CD4-positive, alpha-beta T cell (primary cell): ENCODE measurements around the gene ZNF516. TPM values are rescaled to one million over a fixed set of nuclear protein-coding genes. Genes with fewer than 3 reads are reported as not detected.

Source experiments
- ATAC-seq: fragments of 200-7000 bp; cut with Tn5 transposase; one replicate; pipeline ENCODE4 v1.10.0; 2022; ENCODE audit warnings: mild to moderate bottlenecking; ENCODE audit not compliant: poor library complexity
- CTCF ChIA-PET: fragments of 350-600 bp; sonication (Branson Sonifier 250); formaldehyde crosslinking; loops from one replicate; lab custom pipeline; 2021; ENCODE audit warnings: antibody characterized with exemption, inconsistent platforms; lab: Charles Lee
- POLR2A ChIA-PET: fragments of 350-600 bp; sonication (Branson Sonifier 250); formaldehyde crosslinking; loops from one replicate; lab custom pipeline; 2021; ENCODE audit warnings: antibody characterized with exemption, inconsistent platforms; lab: Charles Lee
- DNase-seq, 14 experiments: peaks; one replicate each; pipeline ENCODE4 v3.0.0-alpha.2; 2013 to 2020; ENCODE audit warnings: mixed read lengths in 2 of 14
- H3K27ac ChIP-seq, 2 donors: one replicate each; pipeline versions ENCODE4 v1.5.1 to v1.7.0; 2013; ENCODE audit warnings: low read length in 2 of 2, low read depth in 1 of 2, mild to moderate bottlenecking in 1 of 2
- H3K27me3 ChIP-seq, 2 experiments: 1 replicate in 1 of 2; 2 replicates in 1 of 2; pipeline versions ENCODE4 v1.6.1 to v1.7.0; 2013; ENCODE audit warnings: low read length in 2 of 2, control low read depth in 1 of 2, mild to moderate bottlenecking in 1 of 2, moderate library complexity in 1 of 2; ENCODE audit not compliant: insufficient read depth in 2 of 2, control insufficient read depth in 1 of 2
- H3K36me3 ChIP-seq: one replicate; pipeline ENCODE4 v1.6.1; 2013; ENCODE audit warnings: low read length, control low read depth; ENCODE audit not compliant: insufficient read depth
- H3K4me1 ChIP-seq: one replicate; pipeline ENCODE4 v1.6.1; 2013; ENCODE audit warnings: low read length, control low read depth; ENCODE audit not compliant: insufficient read depth
- H3K4me3 ChIP-seq: one replicate; pipeline ENCODE4 v1.5.1; 2013; ENCODE audit warnings: mild to moderate bottlenecking, low read length, moderate library complexity
- H3K9me3 ChIP-seq, 2 experiments: 1 replicate in 1 of 2; 2 replicates in 1 of 2; pipeline versions ENCODE4 v1.6.1 to v1.7.0; 2013; ENCODE audit warnings: low read length in 2 of 2, mild to moderate bottlenecking in 2 of 2, control low read depth in 1 of 2, moderate library complexity in 1 of 2; ENCODE audit not compliant: control insufficient read depth in 1 of 2, insufficient read depth in 1 of 2
- H3K27ac Mint-ChIP-seq: one replicate; pipeline ENCODE4 v1.8.0; 2020; ENCODE audit warnings: mixed read lengths
- H3K27me3 Mint-ChIP-seq: one replicate; pipeline ENCODE4 v1.8.0; 2021; ENCODE audit warnings: mixed read lengths
- H3K36me3 Mint-ChIP-seq: one replicate; pipeline ENCODE4 v1.8.0; 2021; ENCODE audit warnings: low read depth, mixed read lengths
- H3K4me1 Mint-ChIP-seq: one replicate; pipeline ENCODE4 v1.8.0; 2021; ENCODE audit warnings: low read depth, mixed read lengths
- H3K4me3 Mint-ChIP-seq: one replicate; pipeline ENCODE4 v1.8.0; 2020; ENCODE audit warnings: mild to moderate bottlenecking, mixed read lengths
- H3K9me3 Mint-ChIP-seq: one replicate; pipeline ENCODE4 v1.8.0; 2020; ENCODE audit warnings: mixed read lengths
- CTCF ChIP-seq: fragments of 200-600 bp; IDR thresholded peaks from one replicate; pipeline ENCODE4 v1.8.0; 2022; ENCODE audit warnings: antibody characterized with exemption, mild to moderate bottlenecking
- intact Hi-C, 2 experiments: fragments of 100-400 bp; cut with DNase I in 1 of 2; cut with micrococcal nuclease in 1 of 2; formaldehyde crosslinking; loops; one replicate each; pipeline versions ENCODE4 v1.15.1 to v1.9.0; 2023 to 2025; cut with DNase I, micrococcal nuclease
- total RNA-seq, 174 experiments: library from RNA in 2 of 174; stranded (reverse) in 2 of 174; gene quantifications; one replicate each; pipeline ENCODE4 v1.2.3 and lab custom pipeline; 2021 to 2026

ZNF516 gene
- total RNA-seq, 2 experiments from 2014 or later: 22.4 to 29.3 TPM

- no peak overlapping the region for H3K4me3 ChIP-seq
- Mint-ChIP-seq H3K36me3 (no peaks in the 10 kb centered on the region), H3K27me3 (peaks cover 44% of the 10 kb centered on the region), H3K4me1 (peaks cover 7% of the 10 kb centered on the region), H3K4me3 (no peak overlapping the region), H3K9me3 (no peaks in the 10 kb centered on the region), H3K27ac (no peak overlapping the region)
- H3K4me1 ChIP-seq: peaks cover 7% of the 10 kb centered on the region
- ChIA-PET POLR2A (no interaction called here), CTCF (no interaction called here)
- ATAC-seq (no peak), DNase-seq (no peak)
- intact Hi-C loops: no loop called here
- peaks cover 6 to 12% of the 10 kb centered on the region in 2 experiments for H3K27me3 ChIP-seq
- H3K36me3 ChIP-seq: no peaks in the 10 kb centered on the region
- TF ChIP-seq CTCF: no peak
- no peak overlapping the region for H3K27ac ChIP-seq
- no peaks in the 10 kb centered on the region for H3K9me3 ChIP-seq
Observed at GRCh38 chr18:76529433-76529811, 34.4 kb upstream of the ZNF516 start.

DNA sequence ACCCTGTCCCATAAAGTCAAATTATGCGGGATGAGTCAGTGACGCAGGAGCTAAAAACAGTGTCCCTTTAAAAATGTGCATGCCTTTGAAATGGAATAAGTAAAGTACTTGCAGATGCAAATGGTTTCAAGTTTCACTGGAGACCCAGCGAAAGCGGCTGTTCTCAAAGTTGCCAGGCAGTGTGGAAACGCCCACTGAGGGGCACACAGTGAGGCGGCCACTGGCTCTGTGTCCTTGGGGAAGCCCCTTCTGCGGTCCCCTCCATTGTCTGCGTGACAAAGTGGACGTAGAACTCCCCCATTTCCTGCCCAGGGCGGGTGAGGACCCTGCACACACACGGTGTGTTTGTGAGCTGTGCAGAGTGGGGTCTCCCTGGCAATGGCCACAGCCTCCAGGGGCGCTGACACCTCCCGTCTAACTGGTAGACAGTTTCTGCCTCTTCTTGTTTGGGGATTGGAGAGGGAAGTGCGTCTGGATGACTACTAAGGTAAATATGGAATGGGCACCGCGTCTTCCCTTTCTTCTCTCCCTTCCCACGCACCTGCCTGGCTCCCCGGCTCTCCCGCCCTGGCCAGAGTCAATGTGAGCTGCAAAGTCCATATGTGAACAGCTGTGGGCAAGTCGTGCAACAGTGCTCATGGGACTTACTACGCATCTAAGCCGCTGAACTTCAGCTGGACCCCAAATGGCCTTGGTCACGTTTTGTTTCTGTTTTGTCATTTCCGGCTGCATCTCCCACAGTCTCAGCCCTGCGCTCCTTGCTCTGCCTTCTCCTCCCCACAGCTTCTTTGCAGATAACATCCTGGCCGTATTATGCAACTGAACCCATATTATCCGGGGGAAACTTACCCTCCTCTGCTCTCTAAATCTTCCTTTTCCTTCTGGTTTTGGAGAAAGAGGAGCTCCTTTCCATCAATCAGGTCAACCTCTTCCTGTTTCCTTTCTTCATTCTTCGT lies 33.7 kb upstream of the ZNF516 start:
- peaks cover 7% of the 10 kb centered on the region for H3K4me1 Mint-ChIP-seq
- H3K36me3 ChIP-seq: no peaks in the 10 kb centered on the region
- peaks cover 50% of the 10 kb centered on the region for H3K27me3 Mint-ChIP-seq
- H3K27ac ChIP-seq: no peak overlapping the region
- peak in 3 of 14 experiments; percentile 7 to 36 (median 27) for DNase-seq
- H3K4me1 ChIP-seq: peaks cover 7% of the 10 kb centered on the region
- ChIA-PET CTCF (no interaction called here), POLR2A (no interaction called here)
- intact Hi-C loops: no loop called here
- no peaks in the 10 kb centered on the region for H3K9me3 Mint-ChIP-seq
- no peaks in the 10 kb centered on the region for H3K9me3 ChIP-seq
- H3K27me3 ChIP-seq: peaks cover 6 to 15% of the 10 kb centered on the region in 2 experiments
- ATAC-seq: no peak
- no peaks in the 10 kb centered on the region for H3K36me3 Mint-ChIP-seq
- H3K4me3 ChIP-seq: peak overlapping the region; percentile 31
- TF ChIP-seq CTCF: no peak
- H3K4me3 Mint-ChIP-seq: peak overlapping the region; percentile 77
- no peak overlapping the region for H3K27ac Mint-ChIP-seq

DNA sequence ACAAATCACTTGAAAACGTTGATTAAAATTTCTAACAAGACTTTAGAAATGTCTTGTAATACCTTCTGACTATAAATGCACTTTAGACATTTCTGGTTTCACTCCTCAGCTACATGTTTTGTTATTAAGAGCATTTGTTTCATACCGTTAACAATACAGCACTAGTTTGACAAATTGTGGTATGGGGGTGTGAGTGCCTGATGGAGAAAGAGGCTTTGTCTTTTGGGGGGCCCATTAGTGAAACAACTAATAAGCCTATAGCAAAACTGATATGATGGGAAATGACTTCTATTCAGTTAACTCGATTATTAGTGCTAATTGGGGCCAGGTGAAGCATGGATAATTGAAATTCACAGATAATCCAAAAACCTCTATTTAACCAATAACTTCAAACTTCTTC lies 30.9 kb upstream of the ZNF516 start:
- H3K36me3 Mint-ChIP-seq: no peaks in the 10 kb centered on the region
- no peaks in the 10 kb centered on the region for H3K36me3 ChIP-seq
- ATAC-seq: no peak
- CTCF ChIA-PET: no interaction called here
- no peak overlapping the region for H3K4me3 ChIP-seq
- intact Hi-C loops: no loop called here
- POLR2A ChIA-PET: no interaction called here
- no peak for TF ChIP-seq CTCF
- H3K9me3 ChIP-seq: no peaks in the 10 kb centered on the region
- H3K4me3 Mint-ChIP-seq: no peak overlapping the region
- H3K4me1 Mint-ChIP-seq: peaks cover 7% of the 10 kb centered on the region
- peaks cover 6 to 15% of the 10 kb centered on the region in 2 experiments for H3K27me3 ChIP-seq
- H3K9me3 Mint-ChIP-seq: no peaks in the 10 kb centered on the region
- no peak for DNase-seq
- peaks cover 7% of the 10 kb centered on the region for H3K4me1 ChIP-seq
- peaks cover 46% of the 10 kb centered on the region for H3K27me3 Mint-ChIP-seq
- no peak overlapping the region for H3K27ac Mint-ChIP-seq
- H3K27ac ChIP-seq: no peak overlapping the region
